ENCODE results near the gene BACE2.

DNA sequence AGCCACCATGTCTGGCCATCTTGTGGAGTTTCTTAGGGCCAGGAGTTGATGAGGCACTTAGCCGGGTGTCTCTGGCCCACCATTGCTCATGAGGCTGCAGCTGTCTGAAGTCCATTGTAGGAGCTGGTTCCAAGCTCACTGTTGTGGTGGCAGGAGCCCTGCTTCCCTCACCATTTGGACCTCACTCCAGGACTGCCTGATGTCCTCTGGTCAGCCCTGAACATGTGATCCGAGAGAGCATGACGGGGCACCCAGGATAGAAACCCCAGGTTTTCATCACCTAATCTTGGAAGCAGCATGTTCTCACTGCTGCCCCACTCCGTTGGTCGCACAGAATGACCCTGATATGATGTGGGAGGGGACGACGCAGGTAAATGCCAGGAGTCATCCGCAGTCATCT lies 92.5 kb downstream of the BACE2 start:
- no peak for TF ChIP-seq SP1 (IDR thresholded peaks at IDR 0.05)
- TF ChIP-seq, protein P1, sequence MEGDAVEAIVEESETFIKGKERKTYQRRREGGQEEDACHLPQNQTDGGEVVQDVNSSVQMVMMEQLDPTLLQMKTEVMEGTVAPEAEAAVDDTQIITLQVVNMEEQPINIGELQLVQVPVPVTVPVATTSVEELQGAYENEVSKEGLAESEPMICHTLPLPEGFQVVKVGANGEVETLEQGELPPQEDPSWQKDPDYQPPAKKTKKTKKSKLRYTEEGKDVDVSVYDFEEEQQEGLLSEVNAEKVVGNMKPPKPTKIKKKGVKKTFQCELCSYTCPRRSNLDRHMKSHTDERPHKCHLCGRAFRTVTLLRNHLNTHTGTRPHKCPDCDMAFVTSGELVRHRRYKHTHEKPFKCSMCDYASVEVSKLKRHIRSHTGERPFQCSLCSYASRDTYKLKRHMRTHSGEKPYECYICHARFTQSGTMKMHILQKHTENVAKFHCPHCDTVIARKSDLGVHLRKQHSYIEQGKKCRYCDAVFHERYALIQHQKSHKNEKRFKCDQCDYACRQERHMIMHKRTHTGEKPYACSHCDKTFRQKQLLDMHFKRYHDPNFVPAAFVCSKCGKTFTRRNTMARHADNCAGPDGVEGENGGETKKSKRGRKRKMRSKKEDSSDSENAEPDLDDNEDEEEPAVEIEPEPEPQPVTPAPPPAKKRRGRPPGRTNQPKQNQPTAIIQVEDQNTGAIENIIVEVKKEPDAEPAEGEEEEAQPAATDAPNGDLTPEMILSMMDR (IDR thresholded peaks at IDR 0.05; ENCODE audit: low read depth, low read length, missing input control), result no peak
- no peak for TF ChIP-seq JUND (IDR thresholded peaks at IDR 0.05)
- no peak for TF ChIP-seq GABPA (IDR thresholded peaks at IDR 0.05 in 1 of 2, conservative IDR thresholded peaks at IDR 0.05 in 1 of 2)
- TF ChIP-seq, protein P2, sequence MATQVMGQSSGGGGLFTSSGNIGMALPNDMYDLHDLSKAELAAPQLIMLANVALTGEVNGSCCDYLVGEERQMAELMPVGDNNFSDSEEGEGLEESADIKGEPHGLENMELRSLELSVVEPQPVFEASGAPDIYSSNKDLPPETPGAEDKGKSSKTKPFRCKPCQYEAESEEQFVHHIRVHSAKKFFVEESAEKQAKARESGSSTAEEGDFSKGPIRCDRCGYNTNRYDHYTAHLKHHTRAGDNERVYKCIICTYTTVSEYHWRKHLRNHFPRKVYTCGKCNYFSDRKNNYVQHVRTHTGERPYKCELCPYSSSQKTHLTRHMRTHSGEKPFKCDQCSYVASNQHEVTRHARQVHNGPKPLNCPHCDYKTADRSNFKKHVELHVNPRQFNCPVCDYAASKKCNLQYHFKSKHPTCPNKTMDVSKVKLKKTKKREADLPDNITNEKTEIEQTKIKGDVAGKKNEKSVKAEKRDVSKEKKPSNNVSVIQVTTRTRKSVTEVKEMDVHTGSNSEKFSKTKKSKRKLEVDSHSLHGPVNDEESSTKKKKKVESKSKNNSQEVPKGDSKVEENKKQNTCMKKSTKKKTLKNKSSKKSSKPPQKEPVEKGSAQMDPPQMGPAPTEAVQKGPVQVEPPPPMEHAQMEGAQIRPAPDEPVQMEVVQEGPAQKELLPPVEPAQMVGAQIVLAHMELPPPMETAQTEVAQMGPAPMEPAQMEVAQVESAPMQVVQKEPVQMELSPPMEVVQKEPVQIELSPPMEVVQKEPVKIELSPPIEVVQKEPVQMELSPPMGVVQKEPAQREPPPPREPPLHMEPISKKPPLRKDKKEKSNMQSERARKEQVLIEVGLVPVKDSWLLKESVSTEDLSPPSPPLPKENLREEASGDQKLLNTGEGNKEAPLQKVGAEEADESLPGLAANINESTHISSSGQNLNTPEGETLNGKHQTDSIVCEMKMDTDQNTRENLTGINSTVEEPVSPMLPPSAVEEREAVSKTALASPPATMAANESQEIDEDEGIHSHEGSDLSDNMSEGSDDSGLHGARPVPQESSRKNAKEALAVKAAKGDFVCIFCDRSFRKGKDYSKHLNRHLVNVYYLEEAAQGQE (IDR thresholded peaks at IDR 0.05), result no peak
- TF ChIP-seq RAD21 (IDR thresholded peaks at IDR 0.05), result no peak
- no peak for TF ChIP-seq TAF1 (conservative IDR thresholded peaks at IDR 0.05)
- TF ChIP-seq, protein P3, sequence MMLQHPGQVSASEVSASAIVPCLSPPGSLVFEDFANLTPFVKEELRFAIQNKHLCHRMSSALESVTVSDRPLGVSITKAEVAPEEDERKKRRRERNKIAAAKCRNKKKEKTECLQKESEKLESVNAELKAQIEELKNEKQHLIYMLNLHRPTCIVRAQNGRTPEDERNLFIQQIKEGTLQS (IDR thresholded peaks at IDR 0.05), result no peak

Data from liver (tissue), 3 donors.